Mesothelial cell of epicardium (in vitro differentiated cells): Measurements from ENCODE around the gene MALT1. TPM values are rescaled to one million over a fixed set of nuclear protein-coding genes. Genes with fewer than 3 reads are reported as not detected.

Source experiments
- DNase-seq, 2 experiments: peaks; one replicate each; pipeline ENCODE4 v3.0.0; 2021; ENCODE audit warnings: low spot score in 2 of 2; ENCODE audit not compliant: unreplicated experiment in 2 of 2
- H3K27ac Mint-ChIP-seq: 2 replicates; pipeline ENCODE4 v1.8.0; 2021; ENCODE audit warnings: mixed read lengths
- H3K27me3 Mint-ChIP-seq: 2 replicates; pipeline ENCODE4 v1.8.0; 2021; ENCODE audit warnings: low read depth, mixed read lengths
- H3K36me3 Mint-ChIP-seq: 2 replicates; pipeline ENCODE4 v1.8.0; 2021; ENCODE audit warnings: mixed read lengths
- H3K4me1 Mint-ChIP-seq: 2 replicates; pipeline ENCODE4 v1.8.0; 2021; ENCODE audit warnings: mixed read lengths
- H3K4me3 Mint-ChIP-seq: 2 replicates; pipeline ENCODE4 v1.8.0; 2021; ENCODE audit warnings: mild to moderate bottlenecking, moderate library complexity, mixed read lengths
- H3K9me3 Mint-ChIP-seq: 2 replicates; pipeline ENCODE4 v1.8.0; 2021; ENCODE audit warnings: mixed read lengths
- total RNA-seq: library from RNA; stranded (reverse); gene quantifications from 3 replicates; pipeline ENCODE4 v1.2.1, GENCODE V29; 2021
- TF ChIP-seq, protein P1 (sequence below): fragments of 200-600 bp; sonication (generic); IDR thresholded peaks from one replicate; pipeline ENCODE4 v1.5.0; 2021; ENCODE audit warnings: antibody characterized with exemption; ENCODE audit not compliant: unreplicated experiment

Gene MALT1
- total RNA-seq, 1 donor from 2014 or later: 25.3 TPM

DNA sequence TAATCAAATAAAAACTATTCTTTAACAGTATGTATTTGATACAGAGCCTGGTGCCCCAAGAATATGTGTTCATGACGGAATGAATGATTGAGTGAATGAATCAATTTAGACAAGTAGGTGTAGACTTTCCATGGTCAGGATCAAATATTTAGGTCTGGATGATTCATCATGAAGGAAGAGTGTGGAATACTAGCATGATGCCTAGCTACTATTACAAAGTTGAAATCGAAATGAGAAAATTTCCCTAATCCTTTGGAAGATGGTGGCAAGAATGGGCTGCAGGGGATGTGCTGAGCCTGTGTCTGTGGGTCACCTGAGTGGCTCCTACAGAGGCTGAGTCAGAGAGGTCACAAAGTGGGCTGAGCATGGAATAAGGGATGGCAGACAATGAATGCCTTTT is 3.1 kb upstream of the MALT1 start:
- DNase-seq: no peak
- H3K9me3 Mint-ChIP-seq: no peaks in the 10 kb centered on the region
- H3K4me3 Mint-ChIP-seq: no peak overlapping the region
- H3K27me3 Mint-ChIP-seq: no peaks in the 10 kb centered on the region
- no peak overlapping the region for H3K27ac Mint-ChIP-seq
- H3K36me3 Mint-ChIP-seq: no peaks in the 10 kb centered on the region
- peaks cover 11% of the 10 kb centered on the region for H3K4me1 Mint-ChIP-seq
- TF ChIP-seq, protein P1, sequence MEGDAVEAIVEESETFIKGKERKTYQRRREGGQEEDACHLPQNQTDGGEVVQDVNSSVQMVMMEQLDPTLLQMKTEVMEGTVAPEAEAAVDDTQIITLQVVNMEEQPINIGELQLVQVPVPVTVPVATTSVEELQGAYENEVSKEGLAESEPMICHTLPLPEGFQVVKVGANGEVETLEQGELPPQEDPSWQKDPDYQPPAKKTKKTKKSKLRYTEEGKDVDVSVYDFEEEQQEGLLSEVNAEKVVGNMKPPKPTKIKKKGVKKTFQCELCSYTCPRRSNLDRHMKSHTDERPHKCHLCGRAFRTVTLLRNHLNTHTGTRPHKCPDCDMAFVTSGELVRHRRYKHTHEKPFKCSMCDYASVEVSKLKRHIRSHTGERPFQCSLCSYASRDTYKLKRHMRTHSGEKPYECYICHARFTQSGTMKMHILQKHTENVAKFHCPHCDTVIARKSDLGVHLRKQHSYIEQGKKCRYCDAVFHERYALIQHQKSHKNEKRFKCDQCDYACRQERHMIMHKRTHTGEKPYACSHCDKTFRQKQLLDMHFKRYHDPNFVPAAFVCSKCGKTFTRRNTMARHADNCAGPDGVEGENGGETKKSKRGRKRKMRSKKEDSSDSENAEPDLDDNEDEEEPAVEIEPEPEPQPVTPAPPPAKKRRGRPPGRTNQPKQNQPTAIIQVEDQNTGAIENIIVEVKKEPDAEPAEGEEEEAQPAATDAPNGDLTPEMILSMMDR: no peak

DNA sequence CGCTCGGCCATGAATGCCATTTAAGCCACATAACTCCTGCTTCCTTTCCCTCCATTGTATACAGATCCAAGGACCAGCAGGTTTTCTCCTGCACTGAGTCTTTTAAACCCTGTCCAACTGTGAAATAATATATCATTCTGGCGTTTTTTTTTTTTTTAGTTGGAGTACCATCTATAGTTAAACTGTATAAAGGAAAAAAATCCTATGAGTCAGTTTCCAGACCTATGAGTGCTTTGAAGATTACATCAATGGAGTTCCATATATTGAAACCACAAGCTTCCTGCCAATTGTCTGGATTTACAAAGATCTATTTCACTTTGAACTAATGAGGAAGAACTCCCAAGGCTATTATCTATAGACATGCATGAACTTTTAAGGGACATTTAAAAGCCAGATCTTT is 2.4 kb upstream of the MALT1 start:
- DNase-seq: no peak
- no peaks in the 10 kb centered on the region for H3K36me3 Mint-ChIP-seq
- H3K4me1 Mint-ChIP-seq: peaks cover 11% of the 10 kb centered on the region
- TF ChIP-seq, protein P1: no peak
- no peak overlapping the region for H3K27ac Mint-ChIP-seq
- no peaks in the 10 kb centered on the region for H3K27me3 Mint-ChIP-seq
- no peaks in the 10 kb centered on the region for H3K9me3 Mint-ChIP-seq
- no peak overlapping the region for H3K4me3 Mint-ChIP-seq

- Mint-ChIP-seq H3K36me3 (no peaks in the 10 kb centered on the region), H3K4me1 (peaks cover 11% of the 10 kb centered on the region), H3K27ac (no peak overlapping the region), H3K27me3 (no peaks in the 10 kb centered on the region), H3K9me3 (no peaks in the 10 kb centered on the region), H3K4me3 (peak overlapping the region; percentile 73)
- TF ChIP-seq, protein P1: no peak
- no peak for DNase-seq
Measured at GRCh38 chr18:58669731-58670378, 1.4 kb upstream of the MALT1 start.

GRCh38 chr18:58670404-58671110 is 708 bp upstream of the MALT1 start:
- peaks cover 11% of the 10 kb centered on the region for H3K4me1 Mint-ChIP-seq
- no peak for DNase-seq
- H3K4me3 Mint-ChIP-seq: peak overlapping the region; percentile 73
- H3K36me3 Mint-ChIP-seq: no peaks in the 10 kb centered on the region
- no peaks in the 10 kb centered on the region for H3K9me3 Mint-ChIP-seq
- TF ChIP-seq, protein P1: no peak
- H3K27me3 Mint-ChIP-seq: no peaks in the 10 kb centered on the region
- peak overlapping the region; percentile 80 for H3K27ac Mint-ChIP-seq

GRCh38 chr18:58671632-58672564 is 633 bp downstream of the MALT1 start:
- Mint-ChIP-seq H3K36me3 (no peaks in the 10 kb centered on the region), H3K27ac (peak overlapping the region; percentile 92), H3K27me3 (no peaks in the 10 kb centered on the region), H3K9me3 (no peaks in the 10 kb centered on the region), H3K4me1 (peaks cover 11% of the 10 kb centered on the region), H3K4me3 (peak overlapping the region; percentile 89)
- TF ChIP-seq, protein P1: no peak
- DNase-seq: peak; percentile 53 to 79
